ENCODE measurements around the gene XPR1.
"Not testable (repeated sequence)": the region's sequence is repeated elsewhere in the genome, so short reads cannot be mapped to it uniquely, and the experiment has no call there.

XPR1 gene

GRCh38 chr1:180644526-180645192, 12.8 kb downstream of the XPR1 start:
- no peak for DNase-seq

DNA sequence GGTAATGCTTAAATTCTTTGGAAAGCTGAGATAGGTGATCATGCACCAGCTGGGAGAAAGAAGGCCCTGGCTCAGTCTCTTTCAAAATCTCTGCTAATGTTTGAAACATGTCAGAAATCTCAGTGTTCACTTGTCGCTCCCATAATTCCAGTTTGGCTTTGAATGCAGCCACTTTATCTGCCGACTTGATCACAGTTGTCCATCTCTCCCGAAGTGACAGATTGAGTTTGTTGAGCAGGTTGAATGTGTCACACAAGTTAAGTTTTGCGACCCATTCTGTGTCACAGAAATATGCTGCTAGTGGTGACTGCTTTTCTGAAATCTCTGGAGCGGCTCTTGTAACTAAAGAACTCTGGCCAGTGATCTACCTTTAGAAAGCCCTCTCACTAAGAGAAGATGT, 13.4 kb downstream of the XPR1 start:
- DNase-seq, result not testable (repeated sequence)

DNA sequence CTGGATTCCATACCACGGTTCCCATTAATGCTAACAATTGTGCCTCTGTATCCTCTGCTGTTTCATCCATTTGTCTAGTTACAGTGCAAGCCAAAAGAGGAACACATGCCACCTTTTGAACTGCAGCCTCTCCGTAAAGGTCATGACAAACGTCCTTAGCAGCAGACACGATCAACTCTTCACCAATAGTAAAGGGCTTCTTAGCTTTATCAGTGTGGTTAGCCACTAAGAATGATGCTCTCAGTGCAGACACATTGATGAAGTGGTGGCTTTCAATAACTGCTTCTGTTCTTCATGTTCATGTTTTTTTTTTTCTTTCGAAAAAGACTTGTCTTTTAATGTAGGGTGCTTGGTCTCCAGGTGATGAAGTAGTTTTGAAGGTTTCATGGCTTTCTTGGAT, 14.3 kb downstream of the XPR1 start:
- DNase-seq, result no peak

GRCh38 chr1:180646547-180646946, 14.7 kb downstream of the XPR1 start:
- DNase-seq, result no peak

GRCh38 chr1:180652792-180653191, 21.0 kb downstream of the XPR1 start:
- DNase-seq, result no peak

DNA sequence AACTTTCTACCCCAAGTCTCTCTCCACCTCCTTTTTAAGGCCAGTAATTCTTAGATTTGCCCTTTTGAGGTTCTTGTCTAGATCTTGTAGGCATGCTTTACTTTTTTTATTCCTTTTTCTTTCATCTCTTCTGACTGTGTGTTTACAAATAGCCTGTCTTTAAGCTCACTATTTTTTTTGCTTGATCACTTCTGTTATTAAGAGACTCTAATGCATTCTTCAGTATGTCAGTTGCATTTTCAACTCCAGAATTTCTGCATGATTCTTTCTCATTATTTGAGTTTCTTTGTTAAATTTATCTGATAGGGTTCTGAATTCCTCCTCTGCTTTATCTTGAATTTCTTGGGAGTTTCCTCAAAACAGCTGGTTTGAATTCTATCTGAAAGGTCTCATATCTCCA, 30.9 kb downstream of the XPR1 start:
- no peak for DNase-seq

GRCh38 chr1:180670681-180671080, 38.9 kb downstream of the XPR1 start:
- DNase-seq, result no peak

GRCh38 chr1:180672105-180672504, 40.3 kb downstream of the XPR1 start:
- DNase-seq, result no peak

- DNase-seq, result peak; percentile 11
Observed at GRCh38 chr1:180672505-180672904, 40.7 kb downstream of the XPR1 start.

- peak; percentile 14 for DNase-seq
Observed at GRCh38 chr1:180674603-180675530, 43.0 kb downstream of the XPR1 start.

DNA sequence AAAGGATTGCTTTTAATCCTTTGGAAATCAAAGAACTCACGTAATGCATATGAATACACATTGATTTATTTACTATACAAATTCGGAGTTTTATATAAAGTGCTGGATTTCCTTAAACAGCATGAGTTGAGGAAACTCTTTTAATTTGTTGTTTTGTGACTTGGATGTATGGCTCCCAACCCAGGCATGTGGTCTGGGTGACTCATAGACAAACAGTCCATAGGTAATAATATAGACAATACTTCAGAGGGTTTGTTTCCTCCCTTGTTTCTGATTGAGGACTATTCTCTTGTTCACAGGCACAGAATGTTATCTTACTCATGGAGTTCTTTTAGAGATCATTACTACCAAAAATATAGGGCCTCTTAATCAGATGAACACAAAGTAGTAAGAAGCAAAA, 43.8 kb downstream of the XPR1 start:
- no peak for DNase-seq

- DNase-seq, result no peak
Observed at GRCh38 chr1:180680558-180681144, 48.8 kb downstream of the XPR1 start.

DNA sequence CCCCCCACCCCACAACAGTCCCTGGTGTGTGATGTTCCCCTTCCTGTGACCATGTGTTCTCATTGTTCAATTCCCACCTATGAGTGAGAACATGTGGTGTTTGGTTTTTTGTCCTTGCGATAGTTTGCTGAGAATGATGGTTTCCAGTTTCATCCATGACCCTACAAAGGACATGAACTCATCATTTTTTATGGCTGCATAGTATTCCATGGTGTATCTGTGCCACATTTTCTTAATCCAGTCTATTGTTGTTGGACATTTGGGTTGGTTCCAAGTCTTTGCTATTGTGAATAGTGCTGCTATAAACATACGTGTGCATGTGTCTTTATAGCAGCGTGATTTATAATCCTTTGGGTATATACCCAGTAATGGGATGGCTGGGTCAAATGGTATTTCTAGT, 51.3 kb downstream of the XPR1 start:
- not testable (repeated sequence) for DNase-seq

- DNase-seq, result no peak
Observed at GRCh38 chr1:180691322-180691913, 59.6 kb downstream of the XPR1 start.

DNA sequence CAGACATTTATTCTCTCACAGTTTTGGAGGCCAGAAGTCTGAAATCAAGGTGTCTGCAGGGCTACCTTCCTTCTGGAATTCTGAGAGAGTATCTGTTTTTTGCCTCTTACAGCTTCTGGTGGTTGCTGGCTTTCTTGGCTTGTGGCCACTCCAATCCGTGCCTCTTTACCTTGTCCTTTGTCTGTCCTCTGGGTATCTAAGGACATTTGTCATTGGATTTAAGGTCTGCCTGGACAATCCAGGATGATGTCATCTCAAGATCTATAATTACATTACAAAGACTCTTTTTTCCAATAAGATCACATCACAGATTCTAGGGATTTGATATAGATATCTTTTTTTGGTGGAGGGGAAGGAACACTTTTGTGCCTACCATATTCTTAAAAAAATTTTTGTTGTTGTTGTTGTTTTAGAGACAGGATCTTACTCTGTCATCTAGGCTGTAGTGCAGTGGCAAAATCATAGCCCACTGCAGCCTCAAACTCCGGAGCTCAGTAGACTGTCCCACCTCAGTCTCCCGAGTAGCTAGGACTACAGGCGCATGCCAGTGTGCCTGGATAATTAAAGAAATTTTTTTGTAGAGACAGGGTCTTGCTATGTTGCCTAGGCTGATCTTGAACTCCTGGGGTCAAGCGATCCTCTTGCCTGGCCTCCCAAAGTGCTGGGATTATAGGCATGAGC, 61.9 kb downstream of the XPR1 start:
- no peak for DNase-seq

GRCh38 chr1:180695282-180695681, 63.5 kb downstream of the XPR1 start:
- no peak for DNase-seq

GRCh38 chr1:180696361-180696760, 64.5 kb downstream of the XPR1 start:
- no peak for DNase-seq

- DNase-seq, result no peak
Observed at GRCh38 chr1:180698580-180698979, 66.8 kb downstream of the XPR1 start.

GRCh38 chr1:180702376-180702775, 70.6 kb downstream of the XPR1 start:
- not testable (repeated sequence) for DNase-seq

GRCh38 chr1:180710746-180711145, 78.9 kb downstream of the XPR1 start:
- DNase-seq, result not testable (repeated sequence)

- not testable (repeated sequence) for DNase-seq
Observed at GRCh38 chr1:180711260-180711659, 79.4 kb downstream of the XPR1 start.

GRCh38 chr1:180720753-180721152, 88.9 kb downstream of the XPR1 start:
- DNase-seq, result no peak

- DNase-seq, result no peak
Observed at GRCh38 chr1:180722586-180722985, 90.8 kb downstream of the XPR1 start.

Measured in hematopoietic multipotent progenitor cell treated with erythropoietin and hydrocortisone succinate and interleukin-3 and kit ligand, for 6 days (in vitro differentiated cells).